K562 (cell line): ENCODE measurements around the gene HMCN1. TPM values are rescaled to one million over a fixed set of nuclear protein-coding genes. Genes with fewer than 3 reads are reported as not detected.

Experiments
- ATAC-seq: fragments of 200-7000 bp; cut with Tn5 transposase; 3 replicates; pipeline ENCODE4 v1.9.1; 2020; ENCODE audit warnings: moderate library complexity
- BruUV-seq: library from RNA; stranded (reverse); fragments of 400-500 nt; replicated peaks from 2 replicates; lab custom pipeline; 2021; lab: Mats Ljungman, UMichigan
- CTCF ChIA-PET: fragments of 300-600 bp; formaldehyde crosslinking; extraction: SDS; loops from one replicate; lab custom pipeline; 2021; ENCODE audit warnings: low intra/inter-chr PET ratio; lab: Yijun Ruan, JAX
- POLR2A ChIA-PET: fragments of 300-600, 350-650 bp; sonication (Branson Sonifier 250); formaldehyde crosslinking; extraction: SDS; loops from one replicate; lab custom pipeline; 2021; ENCODE audit warnings: antibody characterized with exemption, inconsistent platforms; lab: Yijun Ruan, JAX
- DNase-seq, 4 experiments: peaks; one replicate each; pipeline versions ENCODE4 v3.0.0 to v3.0.0-alpha.2; 2011 to 2018; ENCODE audit warnings: low spot score in 3 of 4, mixed read lengths in 3 of 4; ENCODE audit errors: extremely low read depth in 1 of 4
- FAIRE-seq: peaks from 2 replicates; lab custom pipeline; 2011; peaks lifted over from hg19 to GRCh38; lab: Jason Lieb, UNC
- H2AFZ ChIP-seq: 2 replicates; pipeline ENCODE4 v1.6.0; 2011; ENCODE audit warnings: low read depth, low read length, control low read depth, inconsistent platforms
- H3K27ac ChIP-seq: fragments of 200-600 bp; 3 replicates; pipeline ENCODE4 v1.8.0; 2011; ENCODE audit warnings: low read depth, mild to moderate bottlenecking, control low read depth, inconsistent platforms, low read length, moderate library complexity, mixed read lengths; ENCODE audit errors: extremely low read depth
- H3K27me3 ChIP-seq, 2 experiments: fragments of 300-600 bp in 1 of 2; 2 replicates in 1 of 2; 3 replicates in 1 of 2; pipeline versions ENCODE4 v1.6.0 to v1.8.0; 2011; ENCODE audit warnings: inconsistent platforms in 2 of 2, low read length in 2 of 2, mild to moderate bottlenecking in 1 of 2, mixed read lengths in 1 of 2, moderate library complexity in 1 of 2; ENCODE audit not compliant: control insufficient read depth in 2 of 2, insufficient read depth in 2 of 2
- H3K36me3 ChIP-seq: fragments of 300-600 bp; 3 replicates; pipeline ENCODE4 v1.8.0; 2011; ENCODE audit warnings: mild to moderate bottlenecking, low read length, inconsistent platforms; ENCODE audit not compliant: control insufficient read depth, insufficient read depth
- H3K4me1 ChIP-seq, 2 experiments: fragments of 200-600 bp in 1 of 2; replicated peaks in 1 of 2; 2 replicates in 1 of 2; 3 replicates in 1 of 2; pipeline versions ENCODE4 v1.5.1 to v1.8.0; 2011; ENCODE audit warnings: inconsistent platforms in 2 of 2, low read length in 2 of 2, mild to moderate bottlenecking in 1 of 2, mixed read lengths in 1 of 2, moderate library complexity in 1 of 2; ENCODE audit not compliant: control insufficient read depth in 2 of 2, insufficient read depth in 2 of 2
- H3K4me2 ChIP-seq: 2 replicates; pipeline ENCODE4 v1.6.1; 2011; ENCODE audit warnings: low read length, control low read depth, inconsistent platforms, mixed read lengths; ENCODE audit not compliant: insufficient read depth
- H3K4me3 ChIP-seq: fragments of 200-600 bp; sonication (generic), shearing (Covaris generic); 2 replicates; pipeline ENCODE4 v1.5.1; 2016; ENCODE audit warnings: control low read depth, inconsistent platforms
- H3K79me2 ChIP-seq: fragments of 200-600 bp; 3 replicates; pipeline ENCODE4 v1.8.0; 2011; ENCODE audit warnings: low read length, inconsistent platforms; ENCODE audit not compliant: control insufficient read depth, insufficient read depth
- H3K9ac ChIP-seq, 2 experiments: 2 replicates each; pipeline versions ENCODE4 v1.6.0 to v1.6.1; 2011; ENCODE audit warnings: low read depth in 2 of 2, low read length in 2 of 2, control low read depth in 1 of 2, inconsistent platforms in 1 of 2, mild to moderate bottlenecking in 1 of 2, mixed read lengths in 1 of 2; ENCODE audit not compliant: insufficient read depth in 1 of 2
- H3K9me1 ChIP-seq: one replicate; pipeline ENCODE4 v1.6.0; 2011; ENCODE audit warnings: inconsistent platforms, mild to moderate bottlenecking, low read length, moderate library complexity; ENCODE audit not compliant: control insufficient read depth, insufficient read depth
- H3K9me3 ChIP-seq: replicated peaks from 2 replicates; pipeline ENCODE4 v1.5.1; 2011; ENCODE audit warnings: low read depth, low read length, inconsistent platforms; ENCODE audit not compliant: control insufficient read depth, insufficient read depth
- H4K20me1 ChIP-seq: replicated peaks from 2 replicates; pipeline ENCODE4 v1.6.1; 2011; ENCODE audit warnings: low read length, inconsistent platforms, mixed read lengths; ENCODE audit not compliant: control insufficient read depth, insufficient read depth
- E2F8 ChIP-seq: fragments of 450-650 bp; IDR thresholded peaks from 2 replicates; pipeline ENCODE4 v1.7.1; 2018; ENCODE audit warnings: mild to moderate bottlenecking, low read depth; ENCODE audit not compliant: partially characterized antibody
- ELF2 ChIP-seq: fragments of 250-450 bp; sonication (Bioruptor Pico); IDR thresholded peaks from 2 replicates; pipeline ENCODE4 v1.5.0; 2021; ENCODE audit warnings: mild to moderate bottlenecking
- FOXJ2 ChIP-seq: fragments of 200-800 bp; sonication (Bioruptor generic); IDR thresholded peaks from 2 replicates; pipeline ENCODE4 v1.6.1; 2016; ENCODE audit warnings: missing genetic modification characterization, missing compliant biosample characterization
- WGBS: fragments of 100-300 bp; shearing (Covaris generic); methylation state at CpG from one replicate; pipeline ENCODE4 v1.1.6; 2016; ENCODE audit warnings: low coverage, mixed read lengths; ENCODE audit not compliant: insufficient coverage; ENCODE audit errors: missing lambda C conversion rate; 5-methylcytosine and 5-hydroxymethylcytosine counted together
- in situ Hi-C: fragments of 300-500 bp; cut with MboI; formaldehyde crosslinking; loops from 4 replicates; pipeline ENCODE4 v1.15.0; 2018; ENCODE audit warnings: inconsistent platforms, mixed read lengths
- intact Hi-C: fragments of 100-400 bp; cut with micrococcal nuclease; formaldehyde crosslinking; loops from 2 replicates; pipeline ENCODE4 v1.14.2; 2022
- polyA plus RNA-seq, 8 experiments: library from polyadenylated mRNA; depleted of rRNA in 4 of 8; stranded (reverse) in 5 of 8; unstranded in 3 of 8; fragments of >200 nt; fragmentation: Nextera tagmentation in 2 of 8; fragmentation: Illumina TruSeq in 1 of 8; extraction: Ambion mirVana in 2 of 8; extraction: Trizol in 1 of 8; gene quantifications; 2 replicates each; pipeline versions ENCODE4 v1.2.1 to v1.2.3, GENCODE V29; 2011 to 2014; ENCODE audit warnings: inconsistent platforms in 1 of 8, missing spikeins in 1 of 8
- total RNA-seq, 7 experiments: library from RNA; depleted of rRNA in 6 of 7; stranded (reverse); fragments of >200 nt in 6 of 7; fragmentation: Illumina TruSeq in 2 of 7; extraction: Trizol in 2 of 7; gene quantifications; 2 replicates each; pipeline versions ENCODE4 v1.2.1 to v1.2.3, GENCODE V29; 2011 to 2021; ENCODE audit warnings: low replicate concordance in 1 of 7

Gene HMCN1
- total and polyA plus RNA-seq, 9 of the 15 experiments (the other 6 are each of a cell fraction or from before 2014, with no cell fraction given): 0.07 to 0.36 (median 0.21) TPM

GRCh38 chr1:185824106-185824505, 89.9 kb downstream of the HMCN1 start (continued):
- TF ChIP-seq E2F8: no peak
- TF ChIP-seq, all 486 proteins: peak for 0

- Histone ChIP-seq H3K27ac (no peak overlapping the region), H3K9me1 (no peaks in the 10 kb centered on the region), H3K36me3 (no peaks in the 10 kb centered on the region), H3K9me3 (no peaks in the 10 kb centered on the region), H3K9ac (no peak overlapping the region), H3K4me3 (no peak overlapping the region), H3K4me2 (no peak overlapping the region), H2AFZ (no peak overlapping the region), H3K27me3 (no peaks in the 10 kb centered on the region), H3K79me2 (no peaks in the 10 kb centered on the region), H4K20me1 (no peaks in the 10 kb centered on the region), H3K4me1 (no peaks in the 10 kb centered on the region)
- no peak for TF ChIP-seq ELF2
- 0 out of 2 replicates have a peak, but pooled peaks have one; percentile 31 for TF ChIP-seq FOXJ2 (tag)
- no peak for DNase-seq
- CTCF ChIA-PET: no interaction called here
- WGBS: 5% methylated on average over 1 of the region's 1 CpG
- no peak for ATAC-seq
- in situ Hi-C loops (no loop called here), intact Hi-C loops (no loop called here)
- no peak for FAIRE-seq
- BruUV-seq: no TSS peak
- POLR2A ChIA-PET: interaction anchor here (0.9 kb wide), 1 partner anchor 370 kb away, joined by 3 read pairs; no protein-coding TSS in a partner anchor
These were observed 91.4 kb downstream of the HMCN1 start for GRCh38 chr1:185825556-185825955.
